Endothelial cell (in vitro differentiated cells): ENCODE results near the gene ERCC5. TPM values are rescaled to one million over a fixed set of nuclear protein-coding genes. Genes with fewer than 3 reads are reported as not detected.

Experiments used
- DNase-seq: peaks from one replicate; pipeline ENCODE4 v3.0.0; 2021; ENCODE audit warnings: low spot score
- H3K27ac Mint-ChIP-seq: one replicate; pipeline ENCODE4 v1.8.0; 2021; ENCODE audit warnings: mixed read lengths, inconsistent platforms; ENCODE audit not compliant: unreplicated experiment
- H3K27me3 Mint-ChIP-seq: one replicate; pipeline ENCODE4 v1.8.0; 2021; ENCODE audit warnings: mild to moderate bottlenecking, moderate library complexity, mixed read lengths, inconsistent platforms; ENCODE audit not compliant: unreplicated experiment
- H3K36me3 Mint-ChIP-seq: one replicate; pipeline ENCODE4 v1.8.0; 2021; ENCODE audit warnings: mild to moderate bottlenecking, low read depth, mixed read lengths, inconsistent platforms; ENCODE audit not compliant: unreplicated experiment
- H3K4me1 Mint-ChIP-seq: one replicate; pipeline ENCODE4 v1.8.0; 2021; ENCODE audit warnings: mild to moderate bottlenecking, mixed read lengths, inconsistent platforms; ENCODE audit not compliant: unreplicated experiment
- H3K4me3 Mint-ChIP-seq: one replicate; pipeline ENCODE4 v1.8.0; 2021; ENCODE audit warnings: mild to moderate bottlenecking, mixed read lengths, inconsistent platforms; ENCODE audit not compliant: unreplicated experiment
- H3K9me3 Mint-ChIP-seq: one replicate; pipeline ENCODE4 v1.8.0; 2021; ENCODE audit warnings: mixed read lengths, inconsistent platforms; ENCODE audit not compliant: unreplicated experiment
- total RNA-seq: library from RNA; stranded (reverse); fragmentation: NEBNext Ultra II Directional; extraction: Animal tissue kit (Norgen Biotek cat#: 25700); gene quantifications from one replicate; pipeline ENCODE4 v1.2.1, GENCODE V29; 2021; ENCODE audit not compliant: unreplicated experiment
- TF ChIP-seq, protein P1 (sequence below): fragments of 200-600 bp; sonication (generic); IDR thresholded peaks from one replicate; pipeline ENCODE4 v1.5.0; 2021; ENCODE audit warnings: antibody characterized with exemption; ENCODE audit not compliant: unreplicated experiment

Gene ERCC5
- total RNA-seq, 1 donor from 2014 or later, result 43.8 TPM

DNA sequence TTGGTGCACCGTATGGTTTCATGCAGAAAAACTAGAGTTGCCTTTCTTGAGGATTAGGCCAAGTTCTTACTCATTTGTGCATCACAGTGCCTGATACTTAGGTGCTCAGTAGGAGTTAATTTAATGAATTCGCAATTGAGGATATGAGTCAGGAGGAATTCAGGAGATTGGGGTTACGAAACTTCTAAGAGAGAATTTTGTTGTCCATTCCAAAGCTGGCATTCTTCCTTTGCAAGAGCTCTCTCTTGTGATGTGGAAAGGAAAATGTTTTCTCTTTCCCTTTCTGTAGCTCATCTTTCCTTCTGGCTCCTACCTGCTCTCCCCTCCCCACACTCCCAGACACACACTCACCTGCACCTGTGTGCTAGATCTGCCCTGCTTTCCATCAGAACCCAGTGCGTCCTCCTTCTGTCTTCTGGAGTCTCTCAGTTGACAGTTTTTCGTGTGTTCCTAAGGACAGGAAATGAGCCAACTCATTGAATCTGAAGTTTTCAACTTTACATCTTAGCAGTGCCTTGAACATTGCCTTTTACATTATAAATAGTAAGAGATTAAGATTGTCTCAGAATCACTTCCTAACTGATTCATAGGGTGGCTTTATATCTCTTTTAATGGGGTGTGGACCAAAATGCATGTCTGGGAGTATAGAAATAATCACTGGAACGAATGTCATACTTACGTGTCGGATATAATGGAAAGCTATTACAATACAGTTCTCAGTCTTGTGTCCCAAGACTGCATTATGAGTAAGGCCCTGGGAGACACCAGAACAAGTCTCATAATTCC lies 19.7 kb upstream of the ERCC5 start:
- no peak overlapping the region for H3K27ac Mint-ChIP-seq
- TF ChIP-seq, protein P1, sequence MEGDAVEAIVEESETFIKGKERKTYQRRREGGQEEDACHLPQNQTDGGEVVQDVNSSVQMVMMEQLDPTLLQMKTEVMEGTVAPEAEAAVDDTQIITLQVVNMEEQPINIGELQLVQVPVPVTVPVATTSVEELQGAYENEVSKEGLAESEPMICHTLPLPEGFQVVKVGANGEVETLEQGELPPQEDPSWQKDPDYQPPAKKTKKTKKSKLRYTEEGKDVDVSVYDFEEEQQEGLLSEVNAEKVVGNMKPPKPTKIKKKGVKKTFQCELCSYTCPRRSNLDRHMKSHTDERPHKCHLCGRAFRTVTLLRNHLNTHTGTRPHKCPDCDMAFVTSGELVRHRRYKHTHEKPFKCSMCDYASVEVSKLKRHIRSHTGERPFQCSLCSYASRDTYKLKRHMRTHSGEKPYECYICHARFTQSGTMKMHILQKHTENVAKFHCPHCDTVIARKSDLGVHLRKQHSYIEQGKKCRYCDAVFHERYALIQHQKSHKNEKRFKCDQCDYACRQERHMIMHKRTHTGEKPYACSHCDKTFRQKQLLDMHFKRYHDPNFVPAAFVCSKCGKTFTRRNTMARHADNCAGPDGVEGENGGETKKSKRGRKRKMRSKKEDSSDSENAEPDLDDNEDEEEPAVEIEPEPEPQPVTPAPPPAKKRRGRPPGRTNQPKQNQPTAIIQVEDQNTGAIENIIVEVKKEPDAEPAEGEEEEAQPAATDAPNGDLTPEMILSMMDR, result no peak
- no peaks in the 10 kb centered on the region for H3K4me1 Mint-ChIP-seq
- peaks cover 21% of the 10 kb centered on the region for H3K36me3 Mint-ChIP-seq
- no peaks in the 10 kb centered on the region for H3K27me3 Mint-ChIP-seq
- DNase-seq, result no peak
- H3K4me3 Mint-ChIP-seq, result no peak overlapping the region
- H3K9me3 Mint-ChIP-seq, result no peaks in the 10 kb centered on the region

DNA sequence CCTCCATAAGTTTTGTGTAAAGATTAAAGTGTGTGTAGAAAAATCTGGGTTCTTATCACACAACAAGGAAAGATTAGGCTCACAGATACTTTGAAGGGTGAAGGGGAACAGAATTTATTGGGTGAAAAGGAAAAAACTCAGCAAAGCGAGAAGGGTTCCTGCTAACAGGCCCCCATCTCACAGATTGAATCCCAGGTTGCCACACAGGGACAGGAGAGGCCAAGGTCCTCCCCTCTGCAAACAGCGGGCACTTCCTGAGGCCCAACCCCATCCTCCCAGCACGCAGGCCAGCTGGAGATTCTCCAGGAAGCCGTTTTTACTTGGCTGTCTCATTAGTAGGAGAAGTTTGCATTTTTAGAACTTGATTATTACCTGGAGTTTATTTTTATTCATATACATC lies 15.2 kb upstream of the ERCC5 start:
- no peak for DNase-seq

DNA sequence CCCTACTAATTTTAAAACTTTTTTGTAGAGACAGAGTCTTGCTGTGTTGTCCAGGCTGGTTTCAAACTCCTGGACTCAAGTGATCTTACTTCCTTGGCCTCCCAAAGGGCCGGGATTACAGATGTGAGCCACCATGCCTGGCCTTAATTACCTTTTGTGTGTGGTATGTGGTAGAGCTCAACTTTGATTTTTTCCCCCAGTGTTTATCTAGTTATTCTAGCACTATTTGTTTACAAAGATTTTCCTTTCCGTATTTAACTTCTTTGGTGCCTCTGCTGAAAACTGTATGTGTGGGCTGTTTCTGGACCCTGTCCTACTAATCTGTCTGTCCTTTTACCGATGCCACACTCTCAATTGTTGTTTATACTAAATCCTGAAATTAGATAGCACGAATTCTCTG lies 9.4 kb upstream of the ERCC5 start:
- no peaks in the 10 kb centered on the region for H3K9me3 Mint-ChIP-seq
- H3K27me3 Mint-ChIP-seq, result no peaks in the 10 kb centered on the region
- H3K4me1 Mint-ChIP-seq, result no peaks in the 10 kb centered on the region
- H3K27ac Mint-ChIP-seq, result no peak overlapping the region
- H3K4me3 Mint-ChIP-seq, result no peak overlapping the region
- DNase-seq, result no peak
- peaks cover 17% of the 10 kb centered on the region for H3K36me3 Mint-ChIP-seq
- TF ChIP-seq, protein P1, result no peak

More for the DNA sequence above, 15.2 kb upstream of the ERCC5 start:
- Mint-ChIP-seq H3K4me3 (no peak overlapping the region), H3K9me3 (no peaks in the 10 kb centered on the region), H3K27me3 (no peaks in the 10 kb centered on the region), H3K27ac (no peak overlapping the region), H3K36me3 (peaks cover 10% of the 10 kb centered on the region), H3K4me1 (no peaks in the 10 kb centered on the region)
- TF ChIP-seq, protein P1, result no peak

DNA sequence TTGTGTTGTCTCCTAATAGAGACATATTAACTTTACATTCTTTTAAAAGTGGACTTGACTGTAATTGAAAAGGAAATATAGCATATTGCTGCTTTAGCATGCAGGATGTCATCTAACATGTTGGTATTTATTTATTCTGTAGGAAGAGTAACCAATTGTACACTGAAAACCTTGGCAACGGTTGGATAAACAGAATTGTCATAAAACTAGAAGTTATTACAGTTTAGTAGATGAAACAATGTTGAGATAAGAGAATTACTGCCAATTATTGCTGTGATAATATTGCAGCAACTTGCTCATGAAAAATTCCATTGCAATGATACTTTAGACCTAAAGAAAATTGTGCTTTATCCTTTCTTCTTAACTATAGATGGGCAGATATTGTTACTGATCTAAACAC lies 7.6 kb upstream of the ERCC5 start:
- Mint-ChIP-seq H3K4me1 (no peaks in the 10 kb centered on the region), H3K27me3 (peaks cover 2% of the 10 kb centered on the region), H3K4me3 (no peak overlapping the region), H3K9me3 (no peaks in the 10 kb centered on the region), H3K36me3 (peaks cover 13% of the 10 kb centered on the region), H3K27ac (no peak overlapping the region)
- DNase-seq, result no peak
- TF ChIP-seq, protein P1, result no peak

DNA sequence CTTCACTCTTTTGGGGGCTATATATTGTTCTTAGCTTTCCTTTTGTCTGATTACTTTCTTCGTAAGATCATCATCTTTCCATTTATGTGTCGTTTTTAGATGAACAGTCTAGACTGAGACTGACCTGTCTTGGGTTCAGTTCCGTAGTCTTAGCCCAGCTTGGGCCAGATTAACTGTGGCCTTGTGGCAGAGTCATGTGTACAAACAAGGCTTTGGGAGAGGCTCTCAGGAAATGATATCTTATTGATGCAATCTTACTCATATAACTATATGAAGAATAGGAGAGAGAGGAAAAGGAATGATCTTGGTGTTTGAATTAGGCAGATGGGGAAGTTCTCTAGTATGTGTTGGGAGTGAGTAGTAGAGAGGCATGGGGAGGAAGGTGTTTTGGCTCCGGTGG lies 6.8 kb upstream of the ERCC5 start:
- TF ChIP-seq, protein P1, result no peak
- Mint-ChIP-seq H3K4me1 (no peaks in the 10 kb centered on the region), H3K27me3 (peaks cover 2% of the 10 kb centered on the region), H3K27ac (no peak overlapping the region), H3K9me3 (no peaks in the 10 kb centered on the region), H3K36me3 (peaks cover 13% of the 10 kb centered on the region), H3K4me3 (no peak overlapping the region)
- no peak for DNase-seq
